ENCODE measurements around the gene KLK8.

Gene KLK8

DNA sequence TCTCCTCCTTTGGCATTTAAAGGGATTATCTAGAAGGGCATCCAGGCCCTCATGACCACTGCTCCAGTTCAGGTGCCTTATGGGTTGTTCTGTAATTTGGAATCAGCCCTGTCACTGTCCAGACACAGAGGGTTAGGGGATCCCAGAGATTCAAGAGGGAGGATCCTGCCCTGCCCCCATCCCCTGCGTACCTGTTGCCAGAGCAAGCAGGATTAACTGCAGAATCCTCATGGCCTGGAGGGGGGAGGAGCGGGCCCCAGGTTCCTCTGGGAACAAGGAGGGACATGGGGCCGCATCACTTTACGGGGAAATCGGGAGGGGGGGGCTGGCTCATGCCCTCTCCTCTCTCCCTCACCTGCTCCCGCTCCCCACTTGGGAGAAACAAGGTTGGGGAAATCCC is 24.0 kb upstream of the KLK8 start:
- no peak overlapping the region for H3K9ac ChIP-seq (ENCODE audit: low read length)
- no peaks in the 10 kb centered on the region for H3K9me2 ChIP-seq (ENCODE audit: low read depth, low read length)
- no peak overlapping the region for H2AFZ ChIP-seq (ENCODE audit: low read length)
- H3K4me2 ChIP-seq (ENCODE audit: low read length), result no peak overlapping the region
- no peaks in the 10 kb centered on the region for H3K4me1 ChIP-seq (ENCODE audit: insufficient read depth, low read length, severe bottlenecking)
- TF ChIP-seq, protein P1, sequence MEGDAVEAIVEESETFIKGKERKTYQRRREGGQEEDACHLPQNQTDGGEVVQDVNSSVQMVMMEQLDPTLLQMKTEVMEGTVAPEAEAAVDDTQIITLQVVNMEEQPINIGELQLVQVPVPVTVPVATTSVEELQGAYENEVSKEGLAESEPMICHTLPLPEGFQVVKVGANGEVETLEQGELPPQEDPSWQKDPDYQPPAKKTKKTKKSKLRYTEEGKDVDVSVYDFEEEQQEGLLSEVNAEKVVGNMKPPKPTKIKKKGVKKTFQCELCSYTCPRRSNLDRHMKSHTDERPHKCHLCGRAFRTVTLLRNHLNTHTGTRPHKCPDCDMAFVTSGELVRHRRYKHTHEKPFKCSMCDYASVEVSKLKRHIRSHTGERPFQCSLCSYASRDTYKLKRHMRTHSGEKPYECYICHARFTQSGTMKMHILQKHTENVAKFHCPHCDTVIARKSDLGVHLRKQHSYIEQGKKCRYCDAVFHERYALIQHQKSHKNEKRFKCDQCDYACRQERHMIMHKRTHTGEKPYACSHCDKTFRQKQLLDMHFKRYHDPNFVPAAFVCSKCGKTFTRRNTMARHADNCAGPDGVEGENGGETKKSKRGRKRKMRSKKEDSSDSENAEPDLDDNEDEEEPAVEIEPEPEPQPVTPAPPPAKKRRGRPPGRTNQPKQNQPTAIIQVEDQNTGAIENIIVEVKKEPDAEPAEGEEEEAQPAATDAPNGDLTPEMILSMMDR (IDR thresholded peaks at IDR 0.05; ENCODE audit: low read length), result no peak
- no peak for TF ChIP-seq EZH2 (IDR thresholded peaks at IDR 0.05; ENCODE audit: borderline replicate concordance, low read length)
- H4K20me1 ChIP-seq (ENCODE audit: insufficient read depth, low read length), result no peaks in the 10 kb centered on the region
- H3K9me3 ChIP-seq (ENCODE audit: low read length), result no peaks in the 10 kb centered on the region
- H3K79me2 ChIP-seq (ENCODE audit: insufficient read depth, low read length), result no peaks in the 10 kb centered on the region
- H3K27ac ChIP-seq (ENCODE audit: low read depth, low read length, poor library complexity, severe bottlenecking), result no peak overlapping the region
- H3K27me3 ChIP-seq (ENCODE audit: insufficient read depth, low read length), result no peaks in the 10 kb centered on the region; the same call in 1 of the 2 replicates
- no peaks in the 10 kb centered on the region for H3K36me3 ChIP-seq (ENCODE audit: insufficient read depth, low read length)
- no peak overlapping the region for H3K4me3 ChIP-seq (ENCODE audit: low read depth, low read length, poor library complexity, severe bottlenecking)
- no peaks in the 10 kb centered on the region for H3F3A ChIP-seq (ENCODE audit: insufficient read depth, low read length)

DNA sequence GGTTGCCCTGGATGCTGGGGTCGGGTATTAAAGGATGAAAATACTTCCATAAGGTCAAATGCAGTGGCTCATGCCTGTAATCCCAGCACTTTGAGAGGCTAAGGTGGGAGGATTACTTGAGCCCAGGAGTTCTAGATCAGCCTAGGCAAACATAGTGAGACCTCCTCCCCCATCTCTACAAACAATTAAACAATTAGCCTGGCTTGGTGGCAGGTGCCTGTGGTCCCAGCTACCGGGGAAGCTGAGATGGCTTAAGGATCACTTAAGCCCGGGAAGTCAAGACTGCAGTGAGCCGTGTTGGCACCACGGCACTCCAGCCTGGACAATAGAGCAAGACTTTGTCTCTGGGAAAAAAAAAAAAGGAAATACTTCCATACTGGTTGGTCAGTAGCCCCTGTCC is 23.5 kb upstream of the KLK8 start:
- no peaks in the 10 kb centered on the region for H3K4me1 ChIP-seq (ENCODE audit: insufficient read depth, low read length, severe bottlenecking)
- no peaks in the 10 kb centered on the region for H3K9me2 ChIP-seq (ENCODE audit: low read depth, low read length)
- H3K36me3 ChIP-seq (ENCODE audit: insufficient read depth, low read length), result no peaks in the 10 kb centered on the region
- no peak for TF ChIP-seq EZH2 (IDR thresholded peaks at IDR 0.05; ENCODE audit: borderline replicate concordance, low read length)
- TF ChIP-seq, protein P1 (IDR thresholded peaks at IDR 0.05; ENCODE audit: low read length), result no peak
- no peaks in the 10 kb centered on the region for H4K20me1 ChIP-seq (ENCODE audit: insufficient read depth, low read length)
- H2AFZ ChIP-seq (ENCODE audit: low read length), result no peak overlapping the region
- H3F3A ChIP-seq (ENCODE audit: insufficient read depth, low read length), result no peaks in the 10 kb centered on the region
- H3K27ac ChIP-seq (ENCODE audit: low read depth, low read length, poor library complexity, severe bottlenecking), result no peak overlapping the region
- no peaks in the 10 kb centered on the region for H3K79me2 ChIP-seq (ENCODE audit: insufficient read depth, low read length)
- H3K27me3 ChIP-seq (ENCODE audit: insufficient read depth, low read length), result no peaks in the 10 kb centered on the region; the same call in 1 of the 2 replicates
- no peak overlapping the region for H3K4me3 ChIP-seq (ENCODE audit: low read depth, low read length, poor library complexity, severe bottlenecking)
- no peaks in the 10 kb centered on the region for H3K9me3 ChIP-seq (ENCODE audit: low read length)
- no peak overlapping the region for H3K4me2 ChIP-seq (ENCODE audit: low read length)
- H3K9ac ChIP-seq (ENCODE audit: low read length), result no peak overlapping the region

DNA sequence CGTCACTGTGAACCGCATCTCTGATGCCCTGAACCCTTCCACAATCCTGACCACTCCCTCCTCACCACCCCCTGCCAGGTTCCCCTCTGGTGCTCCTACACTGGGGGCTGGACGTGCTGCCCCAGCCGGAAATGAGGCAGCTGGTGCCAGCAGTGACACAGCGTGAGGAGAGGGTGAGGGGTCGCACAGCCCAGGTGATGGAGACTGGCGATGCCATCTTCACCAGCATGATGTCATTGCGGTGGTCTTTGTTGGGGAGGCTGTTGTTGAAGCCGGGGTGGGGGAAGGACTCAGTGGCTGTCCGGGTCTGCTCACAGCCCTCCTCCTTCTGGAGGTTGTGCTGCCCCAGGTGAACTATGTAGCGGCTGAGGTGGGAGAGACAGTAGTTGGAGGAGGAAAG is 22.5 kb upstream of the KLK8 start:
- Histone ChIP-seq H3K9me3 (ENCODE audit: low read length) (no peaks in the 10 kb centered on the region), H3K4me2 (ENCODE audit: low read length) (no peak overlapping the region), H3K79me2 (ENCODE audit: insufficient read depth, low read length) (no peaks in the 10 kb centered on the region), H3K27ac (ENCODE audit: low read depth, low read length, poor library complexity, severe bottlenecking) (no peak overlapping the region), H3K9me2 (ENCODE audit: low read depth, low read length) (no peaks in the 10 kb centered on the region), H3K4me3 (ENCODE audit: low read depth, low read length, poor library complexity, severe bottlenecking) (no peak overlapping the region), H3K27me3 (ENCODE audit: insufficient read depth, low read length) (no peaks in the 10 kb centered on the region), H3K36me3 (ENCODE audit: insufficient read depth, low read length) (no peaks in the 10 kb centered on the region), H3F3A (ENCODE audit: insufficient read depth, low read length) (no peaks in the 10 kb centered on the region), H3K4me1 (ENCODE audit: insufficient read depth, low read length, severe bottlenecking) (no peaks in the 10 kb centered on the region), H2AFZ (ENCODE audit: low read length) (no peak overlapping the region), H3K9ac (ENCODE audit: low read length) (no peak overlapping the region), H4K20me1 (ENCODE audit: insufficient read depth, low read length) (no peaks in the 10 kb centered on the region)
- TF ChIP-seq EZH2 (IDR thresholded peaks at IDR 0.05; ENCODE audit: borderline replicate concordance, low read length), result no peak
- TF ChIP-seq, protein P1 (IDR thresholded peaks at IDR 0.05; ENCODE audit: low read length), result no peak

All from OCI-LY1 (cell line).